OCI-LY7 (cell line): ENCODE measurements around the gene BCL11A.

Source experiments
- CTCF ChIP-seq: fragments of 200-600 bp; sonication (generic); conservative IDR thresholded peaks from 2 replicates; pipeline ENCODE4 v1.5.1; 2014; ENCODE audit warnings: mild to moderate bottlenecking, antibody characterized with exemption, low read length, moderate library complexity, mixed read lengths
- EZH2phosphoT487 ChIP-seq: fragments of 200-600 bp; sonication (generic); IDR thresholded peaks from 2 replicates; pipeline ENCODE4 v1.6.1; 2018; ENCODE audit warnings: low read depth, borderline replicate concordance, mild to moderate bottlenecking, mixed run types, antibody characterized with exemption, low read length, moderate library complexity, mixed read lengths

- no peak for TF ChIP-seq CTCF
- TF ChIP-seq EZH2phosphoT487: no peak
These were observed 55.2 kb downstream of the BCL11A start for GRCh38 chr2:60498127-60498815.
